Lower leg skin (tissue), 4 donors: ENCODE measurements around the gene GPAT3. TPM values are rescaled to one million over a fixed set of nuclear protein-coding genes. Genes with fewer than 3 reads are reported as not detected.
"Not testable (repeated sequence)": the region's sequence is repeated elsewhere in the genome, so short reads cannot be mapped to it uniquely, and the experiment has no call there.

ENCODE experiments used
- DNase-seq, 2 donors: peaks; one replicate each; pipeline ENCODE4 v3.0.0-alpha.2; 2019; ENCODE audit warnings: low spot score in 2 of 2
- H3K4me3 ChIP-seq: fragments of 200-600 bp; sonication (generic); 2 replicates; pipeline ENCODE4 v1.5.1; 2017; ENCODE audit warnings: mild to moderate bottlenecking, low read depth; ENCODE audit not compliant: poor library complexity, severe bottlenecking
- CTCF ChIP-seq, 3 donors: fragments of 450-650 bp; IDR thresholded peaks; one replicate each; pipeline ENCODE4 v1.5.1; 2016; ENCODE audit warnings: antibody characterized with exemption in 3 of 3, mild to moderate bottlenecking in 3 of 3, moderate library complexity in 2 of 3
- POLR2A ChIP-seq, 2 donors: fragments of 450-650 bp; IDR thresholded peaks; one replicate each; pipeline ENCODE4 v1.6.1; 2016 to 2017; ENCODE audit warnings: antibody characterized with exemption in 2 of 2, mild to moderate bottlenecking in 1 of 2, moderate library complexity in 1 of 2
- WGBS, 2 donors: methylation state at CpG; one replicate each; pipeline ENCODE4 v1.1.5; 2018; 5-methylcytosine and 5-hydroxymethylcytosine counted together
- intact Hi-C: fragments of 100-400 bp; cut with DNase I; formaldehyde crosslinking; loops from one replicate; pipeline ENCODE4 v1.15.0; 2023; ENCODE audit warnings: low total_unique reads
- total RNA-seq, 4 donors: library from RNA; depleted of rRNA; stranded (reverse); fragments of >200 nt; gene quantifications; one replicate each; pipeline ENCODE4 v1.1.0, GENCODE V29; 2016

Gene GPAT3
- total RNA-seq, 4 donors from 2014 or later: 4.0 to 8.5 (median 6.4) TPM

GRCh38 chr4:83616252-83616651, 80.3 kb downstream of the GPAT3 start:
- no peak for DNase-seq
- intact Hi-C loops: no loop called here
- 56 to 64% methylated on average over 1 of the region's 1 CpG for WGBS, 2 donors
- TF ChIP-seq POLR2A (IDR thresholded peaks at IDR 0.05) (no peak), CTCF (IDR thresholded peaks at IDR 0.05) (no peak)
- no peak overlapping the region for H3K4me3 ChIP-seq

GRCh38 chr4:83617371-83618035, 81.6 kb downstream of the GPAT3 start:
- WGBS, 2 donors: 58 to 63% methylated on average over 6 of the region's 6 CpGs
- H3K4me3 ChIP-seq: no peak overlapping the region
- TF ChIP-seq POLR2A (IDR thresholded peaks at IDR 0.05) (no peak), CTCF (IDR thresholded peaks at IDR 0.05) (no peak)
- DNase-seq: no peak
- intact Hi-C loops: no loop called here

GRCh38 chr4:83618431-83618830, 82.5 kb downstream of the GPAT3 start:
- intact Hi-C loops: no loop called here
- 9 to 15% methylated on average over 4 of the region's 4 CpGs for WGBS, 2 donors
- no peak for DNase-seq

GRCh38 chr4:83618991-83619645, 83.2 kb downstream of the GPAT3 start:
- no peak overlapping the region for H3K4me3 ChIP-seq
- intact Hi-C loops: no loop called here
- DNase-seq: no peak
- WGBS, 2 donors: 63 to 64% methylated on average over 4 of the region's 4 CpGs
- no peak for TF ChIP-seq CTCF (IDR thresholded peaks at IDR 0.05)
- TF ChIP-seq POLR2A (IDR thresholded peaks at IDR 0.05): no peak

More at GRCh38 chr4:83618431-83618830, 82.5 kb downstream of the GPAT3 start:
- TF ChIP-seq POLR2A (IDR thresholded peaks at IDR 0.05): no peak
- no peak for TF ChIP-seq CTCF (IDR thresholded peaks at IDR 0.05)
- no peak overlapping the region for H3K4me3 ChIP-seq

- intact Hi-C loops, DNase-seq, H3K4me3 ChIP-seq: not testable (repeated sequence)
- 88 to 91% methylated on average over 1 of the region's 1 CpG for WGBS, 2 donors
Measured at GRCh38 chr4:83622127-83622526, 86.2 kb downstream of the GPAT3 start.

- no peak for DNase-seq
- intact Hi-C loops: no loop called here
- H3K4me3 ChIP-seq: no peak overlapping the region
- 90 to 94% methylated on average over 1 of the region's 1 CpG for WGBS, 2 donors
- TF ChIP-seq POLR2A (IDR thresholded peaks at IDR 0.05) (no peak), CTCF (IDR thresholded peaks at IDR 0.05) (no peak)
Measured at GRCh38 chr4:83625821-83626220, 89.9 kb downstream of the GPAT3 start.
